HG03469 (cell line): ENCODE data around the gene DDX10.
"Not testable (repeated sequence)": the region's sequence is repeated elsewhere in the genome, so short reads cannot be mapped to it uniquely, and the experiment has no call there.

Experiments
- ATAC-seq: cut with Tn5 transposase; IDR thresholded peaks from one replicate; pipeline ENCODE4 v1.9.1; 2021; ENCODE audit warnings: mild to moderate bottlenecking, moderate library complexity, moderate number of reproducible peaks; ENCODE audit not compliant: unreplicated experiment

Gene DDX10

GRCh38 chr11:108768370-108768769, 103.5 kb downstream of the DDX10 start:
- ATAC-seq: no peak

- ATAC-seq: no peak
These were observed 104.1 kb downstream of the DDX10 start for GRCh38 chr11:108768964-108769363.

- no peak for ATAC-seq
These were observed 109.3 kb downstream of the DDX10 start for GRCh38 chr11:108774037-108774730.

GRCh38 chr11:108775324-108775723, 110.5 kb downstream of the DDX10 start:
- no peak for ATAC-seq

- ATAC-seq: not testable (repeated sequence)
These were observed 114.3 kb downstream of the DDX10 start for GRCh38 chr11:108779147-108779546.

GRCh38 chr11:108780119-108780518, 115.2 kb downstream of the DDX10 start:
- ATAC-seq: no peak

- no peak for ATAC-seq
These were observed 117.1 kb downstream of the DDX10 start for GRCh38 chr11:108781946-108782345.

GRCh38 chr11:108786281-108786990, 121.6 kb downstream of the DDX10 start:
- no peak for ATAC-seq

- ATAC-seq: no peak
These were observed 122.2 kb downstream of the DDX10 start for GRCh38 chr11:108787105-108787504.

- no peak for ATAC-seq
These were observed 123.8 kb downstream of the DDX10 start for GRCh38 chr11:108788565-108789199.

GRCh38 chr11:108790501-108791299, 125.8 kb downstream of the DDX10 start:
- peak; percentile 64 for ATAC-seq

- ATAC-seq: no peak
These were observed 128.3 kb downstream of the DDX10 start for GRCh38 chr11:108793138-108793537.

GRCh38 chr11:108793611-108794010, 128.7 kb downstream of the DDX10 start:
- no peak for ATAC-seq

GRCh38 chr11:108796551-108796950, 131.7 kb downstream of the DDX10 start:
- no peak for ATAC-seq

GRCh38 chr11:108797578-108798100, 132.8 kb downstream of the DDX10 start:
- ATAC-seq: no peak

GRCh38 chr11:108802492-108802891, 137.6 kb downstream of the DDX10 start:
- no peak for ATAC-seq

GRCh38 chr11:108803776-108804175, 138.9 kb downstream of the DDX10 start:
- ATAC-seq: no peak

GRCh38 chr11:108804511-108804910, 139.6 kb downstream of the DDX10 start:
- ATAC-seq: no peak

- ATAC-seq: no peak
These were observed 140.2 kb downstream of the DDX10 start for GRCh38 chr11:108805030-108805429.

- no peak for ATAC-seq
These were observed 142.4 kb downstream of the DDX10 start for GRCh38 chr11:108807262-108807661.

- no peak for ATAC-seq
These were observed 148.2 kb downstream of the DDX10 start for GRCh38 chr11:108813086-108813485.
